ENCODE data around the gene MIAT. TPM values are rescaled to one million over a fixed set of nuclear protein-coding genes. Genes with fewer than 3 reads are reported as not detected.

Gene MIAT
- total and polyA plus RNA-seq, 2 of the 4 experiments (the other 2 are of a cell fraction): 0.54 to 0.65 TPM

DNA sequence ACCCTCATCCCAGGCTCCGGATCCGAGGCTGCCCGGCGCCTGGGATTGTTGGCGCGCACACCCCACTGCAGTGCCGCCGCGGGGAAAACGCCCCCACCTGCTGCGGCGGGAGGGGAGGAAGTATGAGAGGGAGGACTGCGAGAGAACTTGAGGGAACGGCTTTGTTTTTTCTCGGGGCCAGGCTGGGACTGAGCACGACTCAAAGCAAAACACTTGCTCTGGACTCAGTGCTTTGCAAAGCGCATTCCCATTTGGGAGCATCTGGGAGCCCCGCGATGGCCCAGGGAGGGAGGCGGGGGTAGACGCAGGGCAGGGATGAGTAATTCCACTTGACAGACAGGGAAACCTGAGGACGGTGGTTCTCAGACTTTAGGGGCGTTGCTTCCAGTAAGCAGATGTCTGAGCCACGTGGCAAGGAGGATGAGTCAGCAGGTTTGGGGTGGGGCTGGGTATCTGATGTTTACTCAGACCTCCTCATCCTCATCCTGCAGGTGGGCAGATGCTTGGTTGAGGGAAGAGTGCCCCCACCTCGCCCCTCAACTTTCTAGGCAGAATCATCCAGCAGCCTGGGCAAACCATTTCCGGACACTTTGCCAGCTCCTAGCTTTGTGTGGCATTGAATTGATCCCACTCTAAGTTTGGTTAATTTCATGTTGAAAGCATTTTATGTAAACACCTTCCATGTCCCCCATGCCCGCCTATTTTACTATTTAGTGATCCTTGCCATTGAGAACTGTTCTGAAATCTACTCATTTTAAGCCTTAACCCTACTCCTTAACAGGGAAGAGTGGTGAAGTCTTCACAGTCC is 1.5 kb downstream of the MIAT start (continued):
- TF ChIP-seq RFX5 (IDR thresholded peaks at IDR 0.05; ENCODE audit: low read depth, low read length) (no peak), POLR2A (IDR thresholded peaks at IDR 0.05; ENCODE audit: low read depth, low read length) (no peak), CHD1 (IDR thresholded peaks at IDR 0.05; ENCODE audit: low read depth, low read length) (no peak)

DNA sequence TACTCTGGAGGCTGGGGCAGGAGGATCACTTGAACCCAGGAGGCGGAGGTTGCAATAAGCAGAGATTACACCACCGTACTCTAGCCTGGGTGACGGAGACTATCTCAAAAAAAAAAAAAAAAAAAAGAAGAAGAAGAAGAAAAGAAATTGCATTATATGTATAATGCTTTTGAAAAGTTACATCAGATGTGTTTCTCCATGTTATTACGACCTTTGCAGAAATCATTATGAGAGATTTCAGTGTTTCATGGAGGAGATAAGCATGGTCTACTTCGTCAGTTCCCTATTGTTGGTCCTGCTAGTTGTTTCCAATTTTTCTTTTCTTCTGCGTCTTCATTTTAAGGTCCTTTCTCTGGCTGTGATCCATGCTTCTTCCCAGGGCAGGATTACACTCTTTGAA is 3.0 kb downstream of the MIAT start:
- Histone ChIP-seq H2BK15ac (ENCODE audit: low read depth, low read length) (no peak overlapping the region), H4K91ac (ENCODE audit: insufficient read depth, low read depth, low read length) (no peak overlapping the region), H3K36me3 (ENCODE audit: control insufficient read depth, insufficient read depth, low read length) (no peaks in the 10 kb centered on the region), H3K27ac (ENCODE audit: insufficient read depth, low read length) (no peak overlapping the region), H3K9me3 (ENCODE audit: control insufficient read depth, insufficient read depth, low read length) (no peaks in the 10 kb centered on the region), H3K14ac (replicated peaks; ENCODE audit: low read depth, low read length) (no peak overlapping the region), H3K56ac (ENCODE audit: extremely low read depth, insufficient read depth, low read length) (no peak overlapping the region), H3K4me2 (ENCODE audit: low read depth, low read length) (no peak overlapping the region), H4K8ac (ENCODE audit: low read depth in 2 of 2, low read length in 2 of 2) (no peak overlapping the region), H2AK9ac (replicated peaks; ENCODE audit: low read depth, low read length, poor library complexity) (no peak overlapping the region), H3K4ac (ENCODE audit: low read depth, low read length) (no peak overlapping the region), H2AFZ (replicated peaks; ENCODE audit: low read length, poor library complexity) (no peak overlapping the region), H3K9me1 (ENCODE audit: insufficient read depth, low read length) (no peaks in the 10 kb centered on the region; the same call in 1 of the 2 replicates), H3K23ac (ENCODE audit: low read depth, low read length) (no peak overlapping the region), H2AK5ac (ENCODE audit: low read depth, low read length) (no peak overlapping the region), H4K20me1 (ENCODE audit: insufficient read depth, low read length) (no peaks in the 10 kb centered on the region), H3K27me3 (ENCODE audit: control insufficient read depth, insufficient read depth, low read length) (peaks cover 22% of the 10 kb centered on the region), H3K18ac (ENCODE audit: low read depth, low read length) (no peak overlapping the region), H3K4me1 (ENCODE audit: control insufficient read depth, insufficient read depth, low read length) (peaks cover 7% of the 10 kb centered on the region), H2BK5ac (ENCODE audit: low read depth, low read length, poor library complexity, severe bottlenecking) (no peak overlapping the region), H2BK120ac (ENCODE audit: low read depth, low read length) (no peak overlapping the region), H3K9ac (ENCODE audit: low read depth, low read length) (no peak overlapping the region), H3K79me1 (ENCODE audit: low read depth in 1 of 2, low read length in 2 of 2) (no peaks in the 10 kb centered on the region), H2BK20ac (ENCODE audit: low read depth, low read length) (peak overlapping the region; percentile 55; the same call in 1 of the 2 replicates), H4K5ac (ENCODE audit: low read depth, low read length) (no peak overlapping the region), H3K4me3 (ENCODE audit: insufficient read depth, low read depth, low read length) (no peak overlapping the region)
- intact Hi-C loops (cut with micrococcal nuclease): no loop called here
- TF ChIP-seq NFE2L2 (IDR thresholded peaks at IDR 0.05; ENCODE audit: low read depth, low read length): no peak
- DNase-seq (no peak), ATAC-seq (ENCODE audit: low read depth) (no peak)
- in situ Hi-C loops (cut with MboI; ENCODE audit: low sequenced_read_pairs): no loop called here
- no TSS peak for BruUV-seq (replicated peaks)
- ChIA-PET CTCF (no interaction called here), POLR2A (ENCODE audit: unreplicated experiment) (no interaction called here)
- dilution Hi-C loops (cut with HindIII; ENCODE audit: low sequenced_read_pairs, unreplicated experiment): no loop called here
- WGBS, 2 experiments (ENCODE audit: extremely low coverage in 2 of 2, insufficient read length in 1 of 2): 100% methylated on average over 1 of the region's 6 CpGs; no CpG with 5 or more reads in 1 of the 2 experiments

Data from IMR-90 (cell line).